Right lobe of liver (tissue), 4 donors: ENCODE data around the gene COX19.

Experiments
- POLR2A ChIP-seq: fragments of 450-650 bp; IDR thresholded peaks from one replicate; pipeline ENCODE4 v1.6.1; 2017; ENCODE audit warnings: antibody characterized with exemption, mild to moderate bottlenecking
- TF ChIP-seq, protein P1 (sequence below), 4 donors: fragments of 200-600 bp in 3 of 4; fragments of 450-650 bp in 1 of 4; IDR thresholded peaks; one replicate each; pipeline versions ENCODE4 v1.5.1 to v1.8.0; 2016 to 2022; ENCODE audit warnings: antibody characterized with exemption in 4 of 4, mild to moderate bottlenecking in 2 of 4
- donor health status: DM: no; HTN: no; CAD: no.
- donor health status: DM: no; HTN: no; CAD: no.
- donor health status: DM: no; HTN: yes; CAD: no.

DNA sequence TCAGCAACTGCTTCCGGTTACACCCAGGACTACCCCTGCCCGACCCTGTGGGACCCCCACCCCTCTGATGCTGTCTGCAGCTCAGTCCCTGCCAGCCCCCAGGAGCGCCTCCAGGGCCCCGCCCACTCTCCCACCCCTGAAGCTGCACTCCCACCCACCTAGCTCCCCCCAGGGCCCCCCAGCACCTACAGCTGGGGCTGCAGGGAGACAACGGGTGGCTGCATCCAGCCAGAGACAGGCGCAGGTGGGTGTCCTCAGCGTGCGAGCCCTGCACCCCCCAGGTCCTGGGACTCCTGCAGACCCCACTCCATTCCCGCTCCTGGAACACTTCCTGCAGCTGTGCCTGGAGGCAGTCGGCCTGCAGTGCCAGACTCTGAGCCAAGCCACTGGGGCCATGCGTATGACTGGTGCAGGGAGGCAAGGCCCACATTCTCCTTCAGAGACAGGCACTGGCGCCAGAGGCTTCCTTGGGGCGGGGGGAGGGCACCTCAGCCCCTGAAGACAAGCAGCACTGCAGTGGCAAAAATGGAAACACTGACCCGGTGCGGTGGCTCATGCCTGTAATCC is 13.7 kb upstream of the COX19 start:
- TF ChIP-seq, protein P1, sequence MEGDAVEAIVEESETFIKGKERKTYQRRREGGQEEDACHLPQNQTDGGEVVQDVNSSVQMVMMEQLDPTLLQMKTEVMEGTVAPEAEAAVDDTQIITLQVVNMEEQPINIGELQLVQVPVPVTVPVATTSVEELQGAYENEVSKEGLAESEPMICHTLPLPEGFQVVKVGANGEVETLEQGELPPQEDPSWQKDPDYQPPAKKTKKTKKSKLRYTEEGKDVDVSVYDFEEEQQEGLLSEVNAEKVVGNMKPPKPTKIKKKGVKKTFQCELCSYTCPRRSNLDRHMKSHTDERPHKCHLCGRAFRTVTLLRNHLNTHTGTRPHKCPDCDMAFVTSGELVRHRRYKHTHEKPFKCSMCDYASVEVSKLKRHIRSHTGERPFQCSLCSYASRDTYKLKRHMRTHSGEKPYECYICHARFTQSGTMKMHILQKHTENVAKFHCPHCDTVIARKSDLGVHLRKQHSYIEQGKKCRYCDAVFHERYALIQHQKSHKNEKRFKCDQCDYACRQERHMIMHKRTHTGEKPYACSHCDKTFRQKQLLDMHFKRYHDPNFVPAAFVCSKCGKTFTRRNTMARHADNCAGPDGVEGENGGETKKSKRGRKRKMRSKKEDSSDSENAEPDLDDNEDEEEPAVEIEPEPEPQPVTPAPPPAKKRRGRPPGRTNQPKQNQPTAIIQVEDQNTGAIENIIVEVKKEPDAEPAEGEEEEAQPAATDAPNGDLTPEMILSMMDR (IDR thresholded peaks at IDR 0.05) = no peak
- no peak for TF ChIP-seq POLR2A
